ENCODE results near the gene UQCR10.

The UQCR10 gene

GRCh38 chr22:29727131-29727523 is 40.0 kb upstream of the UQCR10 start (continued):
- TF ChIP-seq ZNF449 (tag by site-specific recombination; IDR thresholded peaks at IDR 0.05), result no peak
- TF ChIP-seq ZBTB8A (tag by site-specific recombination; IDR thresholded peaks at IDR 0.05), result no peak
- TF ChIP-seq ZNF341 (tag by site-specific recombination; IDR thresholded peaks at IDR 0.05; ENCODE audit: low read depth), result no peak
- no peak for TF ChIP-seq ZBTB17 (tag by site-specific recombination; IDR thresholded peaks at IDR 0.05)
- TF ChIP-seq ZFP69B (tag by site-specific recombination; IDR thresholded peaks at IDR 0.05), result no peak
- TF ChIP-seq ZNF112 (tag by site-specific recombination; IDR thresholded peaks at IDR 0.05), result no peak
- TF ChIP-seq GLIS2 (tag by site-specific recombination; IDR thresholded peaks at IDR 0.05), result peak; percentile 79
- no peak for TF ChIP-seq ZNF791 (tag by site-specific recombination; IDR thresholded peaks at IDR 0.05)
- TF ChIP-seq ZFP37 (tag by site-specific recombination; IDR thresholded peaks at IDR 0.05), result no peak
- TF ChIP-seq IKZF3 (tag by site-specific recombination; IDR thresholded peaks at IDR 0.05), result no peak
- no peak for TF ChIP-seq ZNF654 (tag by site-specific recombination; IDR thresholded peaks at IDR 0.05; ENCODE audit: low read depth)
- TF ChIP-seq GLIS1 (tag by site-specific recombination; IDR thresholded peaks at IDR 0.05), result peak; percentile 86
- no peak for TF ChIP-seq YY1 (tag by site-specific recombination; IDR thresholded peaks at IDR 0.05)
- TF ChIP-seq ZIC2 (tag by site-specific recombination; IDR thresholded peaks at IDR 0.05), result peak; percentile 54; the same call in 1 of the 2 replicates
- no peak for TF ChIP-seq PRDM4 (tag by site-specific recombination; IDR thresholded peaks at IDR 0.05)
- TF ChIP-seq ZNF433 (tag by site-specific recombination; IDR thresholded peaks at IDR 0.05; ENCODE audit: low read depth), result no peak
- no peak for TF ChIP-seq ZNF10 (tag by site-specific recombination; IDR thresholded peaks at IDR 0.05)
- TF ChIP-seq ZNF398 (tag by site-specific recombination; IDR thresholded peaks at IDR 0.05), result peak; percentile 86; the same call in 1 of the 2 replicates
- no peak for TF ChIP-seq ZNF626 (tag by site-specific recombination; IDR thresholded peaks at IDR 0.05)
- TF ChIP-seq SP7 (tag by site-specific recombination; IDR thresholded peaks at IDR 0.05), result no peak
- TF ChIP-seq REPIN1 (tag by site-specific recombination; IDR thresholded peaks at IDR 0.05; ENCODE audit: low read depth), result no peak
- TF ChIP-seq BCL11A (tag by site-specific recombination; IDR thresholded peaks at IDR 0.05; ENCODE audit: low read depth), result no peak

GRCh38 chr22:29729161-29729560 is 38.0 kb upstream of the UQCR10 start:
- TF ChIP-seq ZNF654 (tag by site-specific recombination; IDR thresholded peaks at IDR 0.05; ENCODE audit: low read depth) (no peak), ZNF362 (tag by site-specific recombination; IDR thresholded peaks at IDR 0.05) (no peak), SP2 (tag by site-specific recombination; IDR thresholded peaks at IDR 0.05) (no peak), ZNF692 (tag by site-specific recombination; IDR thresholded peaks at IDR 0.05) (no peak)
- Histone ChIP-seq H3K36me3 (ENCODE audit: control insufficient read depth in 2 of 2, insufficient read depth in 1 of 2, low read length in 2 of 2) (peaks cover 0 to 3% of the 10 kb centered on the region in 2 experiments; a peak in 1 of 3 replicates), H3K4me3 (ENCODE audit: low read depth, low read length) (no peak overlapping the region), H3K4me1 (ENCODE audit: control insufficient read depth, insufficient read depth, low read length) (peaks cover 6% of the 10 kb centered on the region; the same call in 1 of the 2 replicates), H3K27ac (ENCODE audit: extremely low read depth, low read depth, low read length) (no peak overlapping the region), H3K9me3 (ENCODE audit: control insufficient read depth, insufficient read depth, low read depth, low read length) (no peaks in the 10 kb centered on the region)
- ChIA-PET POLR2A (no interaction called here), CTCF (no interaction called here)

Data from HEK293 (cell line).